ENCODE data around the gene NID1. TPM values are rescaled to one million over a fixed set of nuclear protein-coding genes. Genes with fewer than 3 reads are reported as not detected.
"Not testable (repeated sequence)": the region's sequence is repeated elsewhere in the genome, so short reads cannot be mapped to it uniquely, and the experiment has no call there.

The NID1 gene
- total and polyA plus RNA-seq, 10 donors = 6.8 to 178 (median 81.2) TPM

DNA sequence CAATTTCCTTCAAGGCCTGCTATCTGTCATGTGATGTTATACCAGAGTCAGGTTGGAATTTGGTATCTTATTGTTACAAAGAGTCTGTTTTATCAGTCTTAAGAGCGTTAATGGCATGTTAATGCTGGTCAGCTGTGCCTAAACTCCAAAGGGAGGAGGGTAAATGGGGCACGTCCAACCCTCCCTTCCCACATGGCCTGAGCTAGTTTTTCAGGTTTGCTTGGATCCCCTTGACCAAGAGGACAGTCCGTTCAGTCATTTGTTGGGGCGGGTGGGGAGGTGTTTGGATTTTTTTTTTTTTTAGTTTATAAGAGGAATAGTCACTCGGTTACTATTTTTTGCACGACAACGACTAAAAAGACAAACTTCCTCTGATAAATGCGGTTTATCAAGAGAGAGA lies 134.3 kb downstream of the NID1 start:
- intact Hi-C loops (cut with DNase I; ENCODE audit: low total_unique reads) = loop anchor here (10.0 kb wide), 1 partner anchor 46 kb away; no protein-coding TSS in a partner anchor

DNA sequence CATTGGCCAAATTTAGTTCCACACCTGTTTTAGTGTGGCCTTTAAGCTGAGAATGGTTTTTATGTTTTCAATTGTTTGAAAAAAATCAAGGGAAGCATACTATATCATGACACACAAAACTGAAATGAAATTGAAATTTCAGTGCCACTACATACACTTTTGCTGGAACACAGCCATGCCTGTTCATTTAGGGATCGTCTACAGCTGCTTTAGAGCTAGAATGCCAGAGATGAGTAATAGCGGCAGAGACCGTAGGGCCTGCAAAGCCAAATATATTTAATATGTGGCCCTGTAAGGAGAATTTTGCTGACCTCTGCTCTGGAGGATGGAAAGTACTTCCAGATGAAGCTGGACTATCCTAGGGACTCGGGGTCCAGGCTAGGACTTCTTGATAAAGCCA lies 135.7 kb downstream of the NID1 start:
- Histone ChIP-seq H3K27me3 (replicated peaks in 1 of 7) (no peaks in the 10 kb centered on the region), H3K9me3 (no peaks in the 10 kb centered on the region), H3K4me3 (no peak overlapping the region), H3K36me3 (no peaks in the 10 kb centered on the region), H3K4me1 (peaks cover 7 to 54% (median 36%) of the 10 kb centered on the region in 6 donors), H3K27ac (no peak overlapping the region)
- TF ChIP-seq POLR2AphosphoS5 (IDR thresholded peaks at IDR 0.05) (no peak), POLR2A (IDR thresholded peaks at IDR 0.05) (no peak)
- TF ChIP-seq, protein P1, sequence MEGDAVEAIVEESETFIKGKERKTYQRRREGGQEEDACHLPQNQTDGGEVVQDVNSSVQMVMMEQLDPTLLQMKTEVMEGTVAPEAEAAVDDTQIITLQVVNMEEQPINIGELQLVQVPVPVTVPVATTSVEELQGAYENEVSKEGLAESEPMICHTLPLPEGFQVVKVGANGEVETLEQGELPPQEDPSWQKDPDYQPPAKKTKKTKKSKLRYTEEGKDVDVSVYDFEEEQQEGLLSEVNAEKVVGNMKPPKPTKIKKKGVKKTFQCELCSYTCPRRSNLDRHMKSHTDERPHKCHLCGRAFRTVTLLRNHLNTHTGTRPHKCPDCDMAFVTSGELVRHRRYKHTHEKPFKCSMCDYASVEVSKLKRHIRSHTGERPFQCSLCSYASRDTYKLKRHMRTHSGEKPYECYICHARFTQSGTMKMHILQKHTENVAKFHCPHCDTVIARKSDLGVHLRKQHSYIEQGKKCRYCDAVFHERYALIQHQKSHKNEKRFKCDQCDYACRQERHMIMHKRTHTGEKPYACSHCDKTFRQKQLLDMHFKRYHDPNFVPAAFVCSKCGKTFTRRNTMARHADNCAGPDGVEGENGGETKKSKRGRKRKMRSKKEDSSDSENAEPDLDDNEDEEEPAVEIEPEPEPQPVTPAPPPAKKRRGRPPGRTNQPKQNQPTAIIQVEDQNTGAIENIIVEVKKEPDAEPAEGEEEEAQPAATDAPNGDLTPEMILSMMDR (IDR thresholded peaks at IDR 0.05 in 8 of 11, conservative IDR thresholded peaks at IDR 0.05 in 3 of 11) = no peak
- DNase-seq = no peak
- 76 to 92% (median 85%) methylated on average over 4 of the region's 4 CpGs for WGBS, 5 donors
- intact Hi-C loops (cut with DNase I; ENCODE audit: low total_unique reads) = no loop called here

More for the DNA sequence above, 134.3 kb downstream of the NID1 start:
- no peak for TF ChIP-seq POLR2A (IDR thresholded peaks at IDR 0.05)
- TF ChIP-seq, protein P1 (IDR thresholded peaks at IDR 0.05 in 8 of 11, conservative IDR thresholded peaks at IDR 0.05 in 3 of 11) = no peak
- TF ChIP-seq POLR2AphosphoS5 (IDR thresholded peaks at IDR 0.05) = no peak
- Histone ChIP-seq H3K4me3 (no peak overlapping the region), H3K27ac (peak overlapping the region in 1 of 8 donors; percentile 84), H3K4me1 (peaks cover 6 to 63% (median 43%) of the 10 kb centered on the region in 6 donors), H3K27me3 (replicated peaks in 1 of 7) (no peaks in the 10 kb centered on the region), H3K36me3 (no peaks in the 10 kb centered on the region), H3K9me3 (no peaks in the 10 kb centered on the region)
- no peak for DNase-seq
- WGBS, 5 donors = 84 to 87% (median 86%) methylated on average over 8 of the region's 8 CpGs

DNA sequence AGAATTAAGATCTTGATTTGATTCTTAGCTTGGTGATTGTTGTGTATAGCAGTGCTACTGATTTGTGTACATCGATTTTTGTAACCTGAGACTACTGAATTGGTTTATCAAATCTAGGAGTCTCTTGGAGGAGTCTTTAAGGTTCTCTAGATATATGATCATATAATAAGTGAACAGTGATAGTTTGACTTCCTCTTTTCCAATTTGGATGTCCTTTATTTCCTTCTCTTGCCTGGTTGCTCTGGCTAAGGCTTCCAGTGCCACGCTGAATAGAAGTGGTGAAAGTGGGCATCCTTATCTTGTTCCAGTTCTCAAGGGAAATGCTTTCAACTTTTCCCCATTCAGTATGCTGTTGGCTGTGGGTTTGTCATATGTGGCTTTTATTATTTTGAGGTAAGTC lies 136.7 kb downstream of the NID1 start:
- intact Hi-C loops (cut with DNase I; ENCODE audit: low total_unique reads) = no loop called here
- Histone ChIP-seq H3K36me3 (no peaks in the 10 kb centered on the region), H3K9me3 (no peaks in the 10 kb centered on the region)

DNA sequence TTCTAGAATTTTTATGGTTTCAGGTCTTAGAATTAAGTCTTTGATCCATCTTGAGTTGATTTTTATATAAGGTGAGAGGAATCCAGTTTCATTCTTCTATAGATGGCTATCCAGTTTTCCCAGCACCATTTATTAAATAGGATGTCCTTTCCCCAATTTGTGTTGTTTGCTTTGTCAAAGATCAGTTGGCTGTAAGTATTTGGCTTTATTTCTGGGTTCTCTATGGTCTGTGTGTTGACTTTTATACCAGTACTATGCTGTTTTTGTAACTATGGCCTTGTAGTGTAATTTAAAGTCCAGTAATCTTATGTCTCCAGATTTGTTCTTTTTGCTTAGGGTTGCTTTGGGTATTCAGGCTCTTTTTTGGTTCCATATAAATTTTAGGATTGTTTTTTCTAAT lies 137.3 kb downstream of the NID1 start:
- H3K9me3 ChIP-seq; H3K27ac ChIP-seq; H3K27me3 ChIP-seq (replicated peaks in 1 of 7); H3K4me3 ChIP-seq; H3K36me3 ChIP-seq; DNase-seq; intact Hi-C loops (cut with DNase I; ENCODE audit: low total_unique reads): not testable (repeated sequence)
- H3K4me1 ChIP-seq = peaks cover 13 to 54% (median 31%) of the 10 kb centered on the region in 6 donors

More for the DNA sequence above, 136.7 kb downstream of the NID1 start:
- no peak overlapping the region for H3K4me3 ChIP-seq
- TF ChIP-seq, protein P1 (IDR thresholded peaks at IDR 0.05 in 8 of 11, conservative IDR thresholded peaks at IDR 0.05 in 3 of 11) = no peak
- TF ChIP-seq POLR2AphosphoS5 (IDR thresholded peaks at IDR 0.05) (no peak), POLR2A (IDR thresholded peaks at IDR 0.05) (no peak)
- peaks cover 14 to 54% (median 36%) of the 10 kb centered on the region in 6 donors for H3K4me1 ChIP-seq
- H3K27ac ChIP-seq = no peak overlapping the region
- no peak for DNase-seq
- no peaks in the 10 kb centered on the region for H3K27me3 ChIP-seq (replicated peaks in 1 of 7)
- 79 to 87% (median 81%) methylated on average over 2 of the region's 2 CpGs for WGBS, 5 donors

Small RNAs within 50 kb of the gene (small RNA-seq; reads per million reads assigned to genes)
- gene RF00019 = 0 reads per million in 4 donors

Other genes starting within 250 kb of the NID1 start
- gene LYST, start 198.2 kb downstream of the NID1 start, total RNA-seq = 100 to 1,000 TPM in 5 of 7 donors, 10 to 100 TPM in 2; 76.9 to 169 (median 109) TPM
- gene LYST, start 198.2 kb downstream of the NID1 start, polyA plus RNA-seq = 10 to 100 TPM in 1 of 3 donors, 1 to 10 TPM in 2; 9.0 to 11.8 (median 9.9) TPM
- 10 to 100 TPM; 27.9 to 54.8 (median 41.0) TPM for gene GPR137B, start 77.4 kb upstream of the NID1 start, total RNA-seq
- gene GPR137B, start 77.4 kb upstream of the NID1 start, polyA plus RNA-seq = 1 to 10 TPM; 5.2 to 9.3 (median 7.2) TPM
- gene ERO1B, start 216.9 kb upstream of the NID1 start, total RNA-seq = 10 to 100 TPM; 15.7 to 29.4 (median 18.6) TPM
- gene ERO1B, start 216.9 kb upstream of the NID1 start, polyA plus RNA-seq = 1 to 10 TPM; 3.9 to 7.9 (median 6.0) TPM

Measured in spleen (tissue), 11 donors.